A549 treated with Hydrocortisone at 1 μM for 4 hours (cell line): ENCODE data around the gene UTP11. TPM values are rescaled to one million over a fixed set of nuclear protein-coding genes. Genes with fewer than 3 reads are reported as not detected.

ENCODE experiments used
- total RNA-seq: library from RNA; stranded (reverse); fragments of 200-300 nt; extraction: Qiagen RNA extraction; gene quantifications from 5 replicates; pipeline ENCODE4 v1.2.3, GENCODE V29; 2022

UTP11 gene
- 40.6 to 71.1 TPM (median 40.8 TPM) in 5 replicates for total RNA-seq

GRCh38 chr1:38012363-38013226 lies at the start of gene UTP11:
Gene UTP11 (plus strand): TSS chr1:38012734. CDS start chr1:38012803, 69 bp downstream.

GRCh38 chr1:38005195-38006007 lies 7.1 kb upstream of the UTP11 start, which contains the start of gene FHL3:
Gene FHL3 (minus strand): TSS chr1:38005514. CDS start chr1:37999412, 6,102 bp downstream.

GRCh38 chr1:38046333-38046883 lies 33.9 kb downstream of the UTP11 start, which contains the start of gene POU3F1:
Gene POU3F1 (minus strand): TSS chr1:38046793. CDS start chr1:38046743, 50 bp downstream.

Other genes with a start within 250 kb of the UTP11 start
- gene EPHA10, start 247.6 kb upstream of the UTP11 start, total RNA-seq, result 1.0 to 1.5 TPM (median 1.1 TPM) in 5 replicates
- gene MANEAL, start 218.9 kb upstream of the UTP11 start, total RNA-seq, result 23.6 to 25.8 TPM (median 25.4 TPM) in 5 replicates
- gene C1orf122, start 204.9 kb upstream of the UTP11 start, total RNA-seq, result 33.2 to 68.0 TPM (median 58.3 TPM) in 5 replicates
- gene YRDC, start 204.5 kb upstream of the UTP11 start, total RNA-seq, result 12.0 to 18.8 TPM (median 17.6 TPM) in 5 replicates
- gene MTF1, start 153.1 kb upstream of the UTP11 start, total RNA-seq, result 3.9 to 5.9 TPM (median 4.7 TPM) in 5 replicates
- 3.9 to 5.2 TPM (median 4.4 TPM) in 5 replicates for gene INPP5B, start 65.7 kb upstream of the UTP11 start, total RNA-seq
- gene SF3A3, start 22.7 kb upstream of the UTP11 start, total RNA-seq, result 46.8 to 93.8 TPM (median 49.6 TPM) in 5 replicates
- 9.1 to 10.9 TPM (median 9.6 TPM) in 5 replicates for gene FHL3, start 7.2 kb upstream of the UTP11 start, total RNA-seq
- 0.07 TPM in 1 of 5 replicates, not detected in the others for gene POU3F1, start 34.1 kb downstream of the UTP11 start, total RNA-seq